HG02840 (cell line): ENCODE measurements around the gene OLFM1.

ENCODE experiments used
- ATAC-seq: cut with Tn5 transposase; IDR thresholded peaks from one replicate; pipeline ENCODE4 v1.9.1; 2021; ENCODE audit warnings: mild to moderate bottlenecking, moderate library complexity, moderate number of reproducible peaks; ENCODE audit not compliant: unreplicated experiment, low FRiP score

Gene OLFM1

GRCh38 chr9:135075234-135076142, 12.0 kb upstream of the OLFM1 start:
- no peak for ATAC-seq

GRCh38 chr9:135076143-135076875, 11.2 kb upstream of the OLFM1 start:
- no peak for ATAC-seq

GRCh38 chr9:135076876-135077430, 10.5 kb upstream of the OLFM1 start:
- ATAC-seq, result no peak

GRCh38 chr9:135077497-135078200, 9.8 kb upstream of the OLFM1 start:
- ATAC-seq, result no peak

GRCh38 chr9:135078361-135078821, 9.1 kb upstream of the OLFM1 start:
- ATAC-seq, result no peak

GRCh38 chr9:135079018-135079417, 8.4 kb upstream of the OLFM1 start:
- no peak for ATAC-seq

GRCh38 chr9:135079676-135080075, 7.8 kb upstream of the OLFM1 start:
- no peak for ATAC-seq

- no peak for ATAC-seq
Measured at GRCh38 chr9:135080286-135081263, 6.9 kb upstream of the OLFM1 start.

GRCh38 chr9:135081264-135081660, 6.2 kb upstream of the OLFM1 start:
- ATAC-seq, result no peak

- no peak for ATAC-seq
Measured at GRCh38 chr9:135081731-135082130, 5.7 kb upstream of the OLFM1 start.

GRCh38 chr9:135082536-135082935, 4.9 kb upstream of the OLFM1 start:
- ATAC-seq, result no peak

- ATAC-seq, result no peak
Measured at GRCh38 chr9:135083241-135083810, 4.1 kb upstream of the OLFM1 start.

GRCh38 chr9:135083831-135084230, 3.6 kb upstream of the OLFM1 start:
- no peak for ATAC-seq

- ATAC-seq, result no peak
Measured at GRCh38 chr9:135084262-135084661, 3.2 kb upstream of the OLFM1 start.

GRCh38 chr9:135084881-135085760, 2.3 kb upstream of the OLFM1 start:
- ATAC-seq, result no peak

GRCh38 chr9:135085830-135086546, 1.5 kb upstream of the OLFM1 start:
- ATAC-seq, result no peak
